HepG2 (cell line): ENCODE data around the gene IPMK. TPM values are rescaled to one million over a fixed set of nuclear protein-coding genes. Genes with fewer than 3 reads are reported as not detected.

Experiments
- ATAC-seq: fragments of 200-7000 bp; cut with Tn5 transposase; 3 replicates; pipeline ENCODE4 v1.9.1; 2020; ENCODE audit warnings: mild to moderate bottlenecking, moderate library complexity
- BruUV-seq: library from RNA; stranded (reverse); fragments of 400-500 nt; replicated peaks from 2 replicates; lab custom pipeline; 2021; lab: Mats Ljungman, UMichigan
- CTCF ChIA-PET: fragments of 300-600 bp; formaldehyde crosslinking; extraction: SDS; loops from one replicate; lab custom pipeline; 2021; ENCODE audit warnings: low total read pairs, inconsistent platforms, low intra/inter-chr PET ratio; lab: Yijun Ruan, JAX
- POLR2A ChIA-PET: fragments of 350-600 bp; sonication (Branson Sonifier 250); formaldehyde crosslinking; loops from one replicate; lab custom pipeline; 2020; ENCODE audit warnings: antibody characterized with exemption, inconsistent platforms; lab: Yijun Ruan, JAX
- DNase-seq: peaks from one replicate; pipeline ENCODE4 v3.0.0-alpha.2; 2015; ENCODE audit warnings: low spot score
- FAIRE-seq: peaks from 3 replicates; lab custom pipeline; 2011; peaks lifted over from hg19 to GRCh38; lab: Jason Lieb, UNC
- H2AFZ ChIP-seq: one replicate; pipeline ENCODE4 v1.6.1; 2011; ENCODE audit warnings: low read length, inconsistent platforms
- H3K27ac ChIP-seq: fragments of 300-600 bp; 3 replicates; pipeline ENCODE4 v1.8.0; 2011; ENCODE audit warnings: mixed run types, mild to moderate bottlenecking, mixed read lengths, low read length, inconsistent platforms; ENCODE audit not compliant: insufficient read depth; ENCODE audit errors: extremely low read length
- H3K27me3 ChIP-seq, 2 experiments: fragments of 200-600 bp in 1 of 2; 2 replicates in 1 of 2; 3 replicates in 1 of 2; pipeline versions ENCODE4 v1.6.0 to v1.8.0; 2011; ENCODE audit warnings: low read length in 2 of 2, mild to moderate bottlenecking in 2 of 2, moderate library complexity in 2 of 2, inconsistent platforms in 1 of 2; ENCODE audit not compliant: insufficient read depth in 2 of 2, control insufficient read depth in 1 of 2
- H3K36me3 ChIP-seq, 2 experiments: fragments of 200-600 bp in 1 of 2; replicated peaks in 1 of 2; 2 replicates in 1 of 2; 3 replicates in 1 of 2; pipeline versions ENCODE4 v1.5.1 to v1.8.0; 2011; ENCODE audit warnings: low read length in 2 of 2, inconsistent platforms in 1 of 2; ENCODE audit not compliant: insufficient read depth in 2 of 2, control insufficient read depth in 1 of 2
- H3K4me1 ChIP-seq: 2 replicates; pipeline ENCODE4 v1.5.1; 2012; ENCODE audit warnings: low read length, inconsistent platforms; ENCODE audit not compliant: insufficient read depth
- H3K4me2 ChIP-seq: 2 replicates; pipeline ENCODE4 v1.6.0; 2011; ENCODE audit warnings: low read depth, low read length, inconsistent platforms
- H3K4me3 ChIP-seq, 3 experiments: fragments of 200-600 bp in 1 of 3; sonication (generic), shearing (Covaris generic) in 1 of 3; replicated peaks in 1 of 3; 2 replicates each; pipeline ENCODE4 v1.5.1; 2011 to 2016; ENCODE audit warnings: low read length in 3 of 3, inconsistent platforms in 2 of 3, low read depth in 2 of 3, mild to moderate bottlenecking in 2 of 3, control low read depth in 1 of 3, mixed read lengths in 1 of 3; ENCODE audit not compliant: insufficient read depth in 1 of 3
- H3K79me2 ChIP-seq: one replicate; pipeline ENCODE4 v1.6.1; 2011; ENCODE audit warnings: low read length, inconsistent platforms; ENCODE audit not compliant: insufficient read depth
- H3K9ac ChIP-seq: 2 replicates; pipeline ENCODE4 v1.6.0; 2011; ENCODE audit warnings: mild to moderate bottlenecking, low read depth, low read length, inconsistent platforms; ENCODE audit not compliant: insufficient read depth
- H3K9me3 ChIP-seq: 2 replicates; pipeline ENCODE4 v1.5.1; 2012; ENCODE audit warnings: mild to moderate bottlenecking, low read length
- H4K20me1 ChIP-seq: 2 replicates; pipeline ENCODE4 v1.6.0; 2011; ENCODE audit warnings: inconsistent platforms, mild to moderate bottlenecking, low read length, moderate library complexity; ENCODE audit not compliant: insufficient read depth
- CHCHD3 ChIP-seq: sonication (generic); formaldehyde crosslinking; IDR thresholded peaks from 2 replicates; pipeline ENCODE4 v1.8.0; 2022; ENCODE audit warnings: mild to moderate bottlenecking, missing genetic modification reagents, moderate library complexity
- FOXA1 ChIP-seq, 2 experiments: fragments of 450-650 bp in 1 of 2; sonication (generic) in 1 of 2; formaldehyde crosslinking in 1 of 2; IDR thresholded peaks; 2 replicates each; pipeline versions ENCODE4 v1.4.0 to v1.6.1; 2016 to 2020; ENCODE audit warnings: missing genetic modification reagents in 1 of 2
- MXD4 ChIP-seq: IDR thresholded peaks from 2 replicates; pipeline ENCODE4 v1.6.1; 2016; ENCODE audit warnings: mild to moderate bottlenecking, missing biosample characterization, missing genetic modification reagents
- PLRG1 ChIP-seq: fragments of 450-650 bp; conservative IDR thresholded peaks from 2 replicates; pipeline ENCODE4 v1.6.1; 2016
- SMAD1 ChIP-seq: sonication (generic); formaldehyde crosslinking; IDR thresholded peaks from 2 replicates; pipeline ENCODE4 v1.4.0; 2020; ENCODE audit warnings: missing genetic modification reagents, low read depth, mild to moderate bottlenecking, borderline replicate concordance
- SRSF1 ChIP-seq: fragments of 200-400 bp; formaldehyde crosslinking; optimal IDR thresholded peaks from 2 replicates; pipeline ENCODE3; 2017; ENCODE audit warnings: mild to moderate bottlenecking, low read depth, low read length, moderate library complexity
- WGBS: methylation state at CpG from one replicate; pipeline ENCODE4 v1.1.6; 2017; ENCODE audit warnings: low lambda C conversion rate; 5-methylcytosine and 5-hydroxymethylcytosine counted together
- in situ Hi-C: cut with HindIII; loops from 2 replicates; pipeline ENCODE4 v1.10.0; 2017; ENCODE audit warnings: low pct_unique_long_range_greater_than_20kb; ENCODE audit not compliant: extremely low pct_ligation_motif_present
- intact Hi-C: fragments of 100-400 bp; cut with micrococcal nuclease; formaldehyde crosslinking; loops from one replicate; pipeline ENCODE4 v1.10.0; 2022; ENCODE audit not compliant: unreplicated experiment
- polyA plus RNA-seq, 8 experiments: library from polyadenylated mRNA; depleted of rRNA in 3 of 8; stranded (reverse) in 7 of 8; unstranded in 1 of 8; fragments of >200 nt; fragmentation: Illumina TruSeq in 4 of 8; extraction: Trizol in 4 of 8; gene quantifications; 2 replicates each; pipeline versions ENCODE4 v1.2.1 to v1.2.3, GENCODE V29; 2011 to 2016; ENCODE audit warnings: low read depth in 4 of 8, missing spikeins in 1 of 8, mixed read lengths in 1 of 8; ENCODE audit not compliant: insufficient read depth in 1 of 8
- total RNA-seq, 5 experiments: library from RNA; depleted of rRNA; stranded (reverse); fragments of >200 nt; fragmentation: Illumina TruSeq; extraction: Trizol; gene quantifications; 2 replicates each; pipeline ENCODE4 v1.2.3, GENCODE V29; 2016; ENCODE audit warnings: low read depth in 1 of 5
- TF ChIP-seq, protein P1 (sequence below): sonication (generic); formaldehyde crosslinking; IDR thresholded peaks from 2 replicates; pipeline ENCODE4 v1.4.0; 2020; ENCODE audit warnings: mild to moderate bottlenecking, missing genetic modification reagents
- TF ChIP-seq, protein P2 (sequence below): sonication (generic); formaldehyde crosslinking; IDR thresholded peaks from 2 replicates; pipeline ENCODE4 v1.5.1; 2020; ENCODE audit warnings: missing genetic modification reagents, mild to moderate bottlenecking, borderline replicate concordance
- TF ChIP-seq, protein P3 (sequence below): conservative IDR thresholded peaks from 2 replicates; pipeline ENCODE4 v1.6.1; 2018; ENCODE audit warnings: missing genetic modification reagents

The IPMK gene
- total and polyA plus RNA-seq, 2 of the 13 experiments (the other 11 are each of a cell fraction or from before 2014, with no cell fraction given) = 2.7 to 3.9 TPM

DNA sequence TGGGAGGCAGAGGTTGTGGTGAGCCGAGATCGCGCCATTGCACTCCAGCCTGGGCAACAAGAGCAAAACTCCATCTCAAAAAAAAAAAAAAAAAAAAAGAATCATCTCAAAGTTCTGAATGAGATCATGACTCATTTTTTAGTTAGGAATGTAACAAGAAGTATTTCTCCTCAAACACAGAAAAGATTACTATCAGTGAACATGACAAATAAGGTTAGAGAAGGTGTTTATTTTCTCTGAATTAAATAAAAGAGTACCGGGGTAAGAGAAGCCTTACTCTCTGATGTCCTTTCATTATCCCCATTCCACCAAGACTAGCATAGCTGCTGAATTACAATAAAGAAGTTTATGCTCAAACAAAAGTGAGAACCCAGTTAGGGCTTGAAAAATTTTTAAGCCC, 50.1 kb downstream of the IPMK start (continued):
- TF ChIP-seq, protein P1, sequence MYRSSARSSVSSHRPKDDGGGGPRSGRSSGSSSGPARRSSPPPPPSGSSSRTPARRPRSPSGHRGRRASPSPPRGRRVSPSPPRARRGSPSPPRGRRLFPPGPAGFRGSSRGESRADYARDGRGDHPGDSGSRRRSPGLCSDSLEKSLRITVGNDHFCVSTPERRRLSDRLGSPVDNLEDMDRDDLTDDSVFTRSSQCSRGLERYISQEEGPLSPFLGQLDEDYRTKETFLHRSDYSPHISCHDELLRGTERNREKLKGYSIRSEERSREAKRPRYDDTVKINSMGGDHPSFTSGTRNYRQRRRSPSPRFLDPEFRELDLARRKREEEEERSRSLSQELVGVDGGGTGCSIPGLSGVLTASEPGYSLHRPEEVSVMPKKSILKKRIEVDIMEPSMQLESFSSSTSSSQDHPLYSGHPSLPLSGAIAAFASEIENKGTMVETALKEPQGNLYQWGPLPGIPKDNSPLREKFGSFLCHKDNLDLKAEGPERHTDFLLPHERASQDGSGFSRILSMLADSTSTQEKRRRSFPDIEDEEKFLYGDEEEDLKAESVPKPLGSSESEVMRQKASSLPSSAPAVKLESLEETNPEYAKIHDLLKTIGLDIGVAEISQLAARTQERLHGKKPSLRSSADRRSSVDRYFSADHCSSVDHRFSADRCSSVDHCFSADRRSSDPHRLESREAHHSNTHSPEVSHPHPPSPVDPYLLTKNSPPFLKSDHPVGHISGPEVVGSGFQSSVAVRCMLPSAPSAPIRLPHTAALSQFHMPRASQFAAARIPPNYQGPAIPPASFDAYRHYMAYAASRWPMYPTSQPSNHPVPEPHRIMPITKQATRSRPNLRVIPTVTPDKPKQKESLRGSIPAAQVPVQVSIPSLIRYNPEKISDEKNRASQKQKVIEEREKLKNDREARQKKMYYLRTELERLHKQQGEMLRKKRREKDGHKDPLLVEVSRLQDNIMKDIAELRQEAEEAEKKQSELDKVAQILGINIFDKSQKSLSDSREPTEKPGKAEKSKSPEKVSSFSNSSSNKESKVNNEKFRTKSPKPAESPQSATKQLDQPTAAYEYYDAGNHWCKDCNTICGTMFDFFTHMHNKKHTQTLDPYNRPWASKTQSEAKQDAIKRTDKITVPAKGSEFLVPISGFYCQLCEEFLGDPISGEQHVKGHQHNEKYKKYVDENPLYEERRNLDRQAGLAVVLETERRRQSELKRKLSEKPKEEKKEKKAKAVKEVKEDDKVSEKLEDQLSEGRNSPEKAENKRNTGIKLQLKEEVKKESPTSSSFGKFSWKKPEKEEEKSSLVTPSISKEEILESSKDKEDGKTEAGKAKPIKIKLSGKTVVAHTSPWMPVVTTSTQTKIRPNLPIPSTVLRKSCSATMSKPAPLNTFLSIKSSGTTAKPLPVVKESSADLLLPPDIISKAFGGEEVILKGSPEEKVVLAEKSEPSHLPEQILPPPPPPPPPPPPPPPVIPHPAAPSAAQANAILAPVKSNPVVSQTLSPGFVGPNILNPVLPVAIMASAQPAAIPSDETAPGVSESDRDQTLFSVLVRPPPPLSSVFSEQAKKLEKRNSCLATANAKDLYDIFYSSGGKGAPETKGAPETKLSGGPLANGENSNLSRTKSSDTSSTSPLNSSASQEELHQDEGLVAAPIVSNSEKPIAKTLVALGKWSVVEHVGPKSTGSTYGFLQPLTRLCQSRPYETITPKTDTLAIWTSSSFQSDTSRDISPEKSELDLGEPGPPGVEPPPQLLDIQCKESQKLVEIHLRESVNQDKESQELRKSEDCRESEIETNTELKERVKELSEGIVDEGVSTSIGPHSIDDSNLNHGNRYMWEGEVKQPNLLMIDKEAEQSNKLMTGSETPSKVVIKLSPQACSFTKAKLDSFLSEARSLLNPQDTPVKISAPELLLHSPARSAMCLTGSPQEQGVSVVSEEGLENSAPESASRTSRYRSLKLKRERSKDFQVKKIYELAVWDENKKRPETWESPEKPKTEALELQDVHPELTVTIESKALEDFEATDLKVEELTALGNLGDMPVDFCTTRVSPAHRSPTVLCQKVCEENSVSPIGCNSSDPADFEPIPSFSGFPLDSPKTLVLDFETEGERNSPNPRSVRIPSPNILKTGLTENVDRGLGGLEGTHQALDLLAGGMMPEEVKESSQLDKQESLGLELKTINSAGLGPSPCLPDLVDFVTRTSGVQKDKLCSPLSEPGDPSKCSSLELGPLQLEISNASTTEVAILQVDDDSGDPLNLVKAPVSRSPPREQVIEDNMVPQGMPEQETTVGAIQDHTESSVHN (CRISPR knock-in tag) = no peak
- TF ChIP-seq, all 625 proteins: peak for 0

DNA sequence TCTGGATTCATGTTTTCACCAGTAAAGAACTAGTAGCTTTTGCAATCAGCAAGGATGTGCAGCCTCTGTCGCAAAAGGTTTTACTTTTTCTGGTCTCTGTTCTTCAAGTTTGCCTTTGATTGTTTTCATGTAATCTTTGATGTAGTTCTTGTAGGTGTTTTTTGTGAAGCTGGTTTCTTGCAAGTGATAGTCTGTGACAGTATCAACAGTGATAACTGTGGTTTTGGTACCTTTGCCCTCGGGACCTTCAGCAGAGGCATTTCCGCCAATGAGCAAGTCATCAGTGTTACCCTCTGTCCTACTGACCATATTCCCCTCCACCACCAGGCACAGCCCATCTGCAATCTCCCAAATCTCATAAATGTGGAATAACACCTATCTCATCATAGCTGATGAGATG, 55.1 kb downstream of the IPMK start:
- Histone ChIP-seq H3K27ac (no peak overlapping the region), H3K9me3 (no peaks in the 10 kb centered on the region), H3K79me2 (no peaks in the 10 kb centered on the region), H2AFZ (no peak overlapping the region), H3K4me2 (no peak overlapping the region), H3K4me1 (no peaks in the 10 kb centered on the region), H3K36me3 (peaks cover 13 to 26% of the 10 kb centered on the region in 2 experiments; a peak in 4 of 5 replicates), H3K4me3 (no peak overlapping the region), H4K20me1 (no peaks in the 10 kb centered on the region), H3K9ac (no peak overlapping the region), H3K27me3 (no peaks in the 10 kb centered on the region; a peak in 1 of 5 replicates)
- no peak for ATAC-seq
- in situ Hi-C loops = no loop called here
- intact Hi-C loops = no loop called here
- FAIRE-seq = no peak
- POLR2A ChIA-PET = no interaction called here
- CTCF ChIA-PET = no interaction called here
- no TSS peak for BruUV-seq
- WGBS = 97% methylated on average over 3 of the region's 3 CpGs
- DNase-seq = no peak
- TF ChIP-seq FOXA1 (IDR thresholded peaks at IDR 0.05) = no peak
- TF ChIP-seq FOXA1 (CRISPR knock-in tag; IDR thresholded peaks at IDR 0.05) = no peak
- no peak for TF ChIP-seq PLRG1
- TF ChIP-seq, protein P2, sequence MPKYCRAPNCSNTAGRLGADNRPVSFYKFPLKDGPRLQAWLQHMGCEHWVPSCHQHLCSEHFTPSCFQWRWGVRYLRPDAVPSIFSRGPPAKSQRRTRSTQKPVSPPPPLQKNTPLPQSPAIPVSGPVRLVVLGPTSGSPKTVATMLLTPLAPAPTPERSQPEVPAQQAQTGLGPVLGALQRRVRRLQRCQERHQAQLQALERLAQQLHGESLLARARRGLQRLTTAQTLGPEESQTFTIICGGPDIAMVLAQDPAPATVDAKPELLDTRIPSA (CRISPR knock-in tag) = no peak
- TF ChIP-seq, protein P3, sequence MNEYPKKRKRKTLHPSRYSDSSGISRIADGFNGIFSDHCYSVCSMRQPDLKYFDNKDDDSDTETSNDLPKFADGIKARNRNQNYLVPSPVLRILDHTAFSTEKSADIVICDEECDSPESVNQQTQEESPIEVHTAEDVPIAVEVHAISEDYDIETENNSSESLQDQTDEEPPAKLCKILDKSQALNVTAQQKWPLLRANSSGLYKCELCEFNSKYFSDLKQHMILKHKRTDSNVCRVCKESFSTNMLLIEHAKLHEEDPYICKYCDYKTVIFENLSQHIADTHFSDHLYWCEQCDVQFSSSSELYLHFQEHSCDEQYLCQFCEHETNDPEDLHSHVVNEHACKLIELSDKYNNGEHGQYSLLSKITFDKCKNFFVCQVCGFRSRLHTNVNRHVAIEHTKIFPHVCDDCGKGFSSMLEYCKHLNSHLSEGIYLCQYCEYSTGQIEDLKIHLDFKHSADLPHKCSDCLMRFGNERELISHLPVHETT (CRISPR knock-in tag) = no peak
- TF ChIP-seq SMAD1 (CRISPR knock-in tag) = no peak
- TF ChIP-seq CHCHD3 = no peak
- no peak for TF ChIP-seq MXD4 (CRISPR knock-in tag)
- TF ChIP-seq SRSF1 = no peak
